Gastroesophageal sphincter (tissue), 4 donors: ENCODE results near the gene SEPTIN10. TPM values are rescaled to one million over a fixed set of nuclear protein-coding genes. Genes with fewer than 3 reads are reported as not detected.

ENCODE experiments used
- ATAC-seq: fragments of 150-250 bp; one replicate; pipeline ENCODE4 v1.9.1; 2016; ENCODE audit warnings: mild to moderate bottlenecking, moderate library complexity
- H3K27ac ChIP-seq, 4 donors: fragments of 200-600 bp; sonication (generic) in 3 of 4; 1 replicate in 3 of 4; 2 replicates in 1 of 4; pipeline ENCODE4 v1.5.1; 2016 to 2019
- H3K27me3 ChIP-seq: fragments of 200-600 bp; sonication (generic); one replicate; pipeline ENCODE4 v1.5.1; 2019
- H3K36me3 ChIP-seq, 2 donors: fragments of 200-600 bp; sonication (generic); one replicate each; pipeline ENCODE4 v1.5.1; 2019; ENCODE audit warnings: control low read depth in 1 of 2
- H3K4me1 ChIP-seq, 3 donors: fragments of 200-600 bp; sonication (generic); 1 replicate in 2 of 3; 2 replicates in 1 of 3; pipeline ENCODE4 v1.5.1; 2016 to 2019; ENCODE audit warnings: control low read depth in 2 of 3
- H3K4me3 ChIP-seq, 2 donors: fragments of 200-600 bp; sonication (generic); one replicate each; pipeline ENCODE4 v1.5.1; 2019; ENCODE audit warnings: mild to moderate bottlenecking in 1 of 2, moderate library complexity in 1 of 2
- H3K9me3 ChIP-seq, 3 donors: fragments of 200-600 bp; sonication (generic); one replicate each; pipeline ENCODE4 v1.5.1; 2017 to 2019; ENCODE audit warnings: control low read depth in 2 of 3
- CTCF ChIP-seq, 4 experiments: fragments of 200-600 bp in 2 of 4; fragments of 450-650 bp in 2 of 4; sonication (generic) in 1 of 4; IDR thresholded peaks; one replicate each; pipeline ENCODE4 v1.5.1; 2017 to 2019; ENCODE audit warnings: antibody characterized with exemption in 4 of 4, mild to moderate bottlenecking in 2 of 4, moderate library complexity in 2 of 4
- EP300 ChIP-seq: sonication (generic); formaldehyde crosslinking; IDR thresholded peaks from one replicate; pipeline ENCODE4 v1.6.1; 2017; ENCODE audit warnings: antibody characterized with exemption, mild to moderate bottlenecking
- POLR2A ChIP-seq, 2 donors: fragments of 450-650 bp; IDR thresholded peaks; one replicate each; pipeline ENCODE4 v1.6.1; 2017; ENCODE audit warnings: antibody characterized with exemption in 2 of 2, mild to moderate bottlenecking in 2 of 2, moderate library complexity in 1 of 2
- POLR2AphosphoS5 ChIP-seq: sonication (generic); formaldehyde crosslinking; IDR thresholded peaks from one replicate; pipeline ENCODE4 v1.6.1; 2017; ENCODE audit warnings: antibody characterized with exemption
- WGBS, 2 donors: methylation state at CpG; one replicate each; pipeline ENCODE4 v1.1.5; 2018; ENCODE audit warnings: low coverage in 1 of 2; 5-methylcytosine and 5-hydroxymethylcytosine counted together
- total RNA-seq, 4 donors: library from RNA; depleted of rRNA; stranded (reverse); fragments of >200 nt; gene quantifications; one replicate each; pipeline ENCODE4 v1.1.0, GENCODE V29; 2016

The SEPTIN10 gene
- total RNA-seq, 4 donors from 2014 or later: 109 to 157 (median 137) TPM

DNA sequence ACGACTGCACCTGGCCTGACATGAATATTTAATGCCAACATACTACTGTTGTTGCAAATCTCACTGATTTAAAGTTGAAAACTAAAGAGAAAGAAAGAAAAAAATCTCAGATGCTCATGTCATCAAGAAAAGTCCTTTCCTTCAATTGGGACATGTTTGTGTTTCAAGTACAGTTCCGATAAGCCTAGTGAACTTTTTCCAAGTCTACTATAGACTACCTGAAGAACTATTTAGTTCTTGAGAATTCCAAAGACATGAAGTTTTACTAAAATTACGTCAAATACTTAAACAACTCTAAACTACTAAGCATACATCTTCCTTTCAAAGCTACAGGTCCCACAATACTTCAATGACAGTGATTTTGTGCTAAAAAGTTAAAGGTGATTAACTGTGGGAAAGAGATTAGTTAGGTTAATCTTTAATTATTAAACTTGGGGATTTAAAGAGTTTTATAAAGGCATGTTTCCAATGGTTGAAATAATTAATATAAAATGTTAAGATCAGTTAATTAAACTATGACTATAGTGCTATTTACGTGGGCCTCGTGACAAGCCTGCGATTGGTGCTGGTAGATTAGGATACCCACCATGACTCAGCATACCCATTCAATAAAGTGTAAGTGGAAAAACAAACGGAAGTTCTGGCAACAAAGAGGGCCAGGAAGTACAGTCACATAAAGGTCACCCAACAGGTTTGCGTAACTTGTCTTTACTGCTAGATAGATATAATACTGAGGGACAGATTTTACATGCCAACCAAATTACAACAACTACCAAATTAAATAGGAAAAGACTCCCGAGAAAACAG lies 55.5 kb downstream of the SEPTIN10 start:
- peak; percentile 36 for TF ChIP-seq POLR2AphosphoS5
- TF ChIP-seq POLR2A (IDR thresholded peaks at IDR 0.05): no peak
- TF ChIP-seq EP300: no peak
- no peak for TF ChIP-seq CTCF (IDR thresholded peaks at IDR 0.05)
- no peaks in the 10 kb centered on the region for H3K4me1 ChIP-seq
- peak; percentile 48 for ATAC-seq
- H3K36me3 ChIP-seq: peaks cover 0 to 54% of the 10 kb centered on the region in 2 donors
- no peaks in the 10 kb centered on the region for H3K9me3 ChIP-seq
- 73 to 79% methylated on average over 9 of the region's 9 CpGs for WGBS, 2 donors
- no peaks in the 10 kb centered on the region for H3K27me3 ChIP-seq
- no peak overlapping the region for H3K27ac ChIP-seq
- H3K4me3 ChIP-seq: no peak overlapping the region

DNA sequence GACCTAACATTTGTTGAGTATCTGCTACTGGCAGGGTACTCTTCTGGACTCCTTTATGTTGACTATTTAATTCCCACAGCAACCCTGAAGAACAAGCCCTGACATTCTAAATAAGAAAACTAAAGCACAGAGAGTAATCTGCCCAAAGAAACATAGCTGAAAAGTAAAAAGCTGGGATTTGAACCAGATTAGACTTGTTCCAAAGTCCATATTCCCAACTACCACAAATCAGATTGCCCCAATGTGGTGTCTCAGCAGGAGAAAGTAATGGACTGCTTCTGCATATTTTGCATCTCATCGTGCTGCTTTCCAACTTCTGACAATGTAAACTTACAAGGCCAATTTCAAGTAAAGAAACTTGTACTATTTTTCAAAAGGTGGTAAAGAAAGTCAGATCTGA lies 56.5 kb downstream of the SEPTIN10 start:
- Histone ChIP-seq H3K9me3 (no peaks in the 10 kb centered on the region), H3K27ac (no peak overlapping the region), H3K27me3 (no peaks in the 10 kb centered on the region), H3K4me1 (no peaks in the 10 kb centered on the region), H3K4me3 (no peak overlapping the region), H3K36me3 (peaks cover 0 to 56% of the 10 kb centered on the region in 2 donors)
- no peak for ATAC-seq
- no peak for TF ChIP-seq POLR2AphosphoS5
- no peak for TF ChIP-seq EP300
- no peak for TF ChIP-seq POLR2A (IDR thresholded peaks at IDR 0.05)
- WGBS, 2 donors: 35 to 50% methylated on average over 1 of the region's 1 CpG

DNA sequence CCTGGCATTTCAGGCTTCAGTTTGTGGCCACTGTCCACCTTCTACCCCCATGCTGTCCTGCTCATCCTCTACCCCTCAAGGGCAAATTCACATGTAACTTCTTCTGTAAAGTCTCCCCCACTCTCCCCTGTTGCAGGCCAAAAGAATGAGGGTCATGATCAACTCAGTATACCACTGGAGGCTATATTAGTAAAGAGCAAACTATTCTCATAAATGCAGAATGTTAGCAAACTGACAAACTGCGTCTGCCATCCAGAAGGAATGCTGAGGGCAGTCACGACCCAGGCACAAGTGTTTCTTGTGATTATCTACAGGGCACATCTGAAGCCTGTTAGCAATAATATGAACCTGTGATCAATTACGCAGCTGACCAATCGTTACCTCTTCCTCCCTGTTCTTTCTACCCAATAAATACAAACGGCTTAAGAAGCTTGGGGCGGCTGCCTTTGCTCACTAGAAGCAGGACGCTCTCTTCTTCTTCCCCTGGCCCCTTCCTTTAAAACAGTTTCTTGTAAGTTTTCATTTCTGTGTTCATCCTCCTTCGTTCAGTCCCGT lies 58.3 kb downstream of the SEPTIN10 start:
- H3K4me3 ChIP-seq: no peak overlapping the region
- no peak for ATAC-seq
- 84 to 85% methylated on average over 8 to 9 of the region's 9 CpGs for WGBS, 2 donors
- no peaks in the 10 kb centered on the region for H3K4me1 ChIP-seq
- no peak overlapping the region for H3K27ac ChIP-seq
- H3K27me3 ChIP-seq: no peaks in the 10 kb centered on the region
- H3K36me3 ChIP-seq: peaks cover 0 to 48% of the 10 kb centered on the region in 2 donors
- no peaks in the 10 kb centered on the region for H3K9me3 ChIP-seq
- TF ChIP-seq EP300 (no peak), CTCF (IDR thresholded peaks at IDR 0.05) (no peak), POLR2AphosphoS5 (no peak), POLR2A (IDR thresholded peaks at IDR 0.05) (no peak)

GRCh38 chr2:109554758-109555157 lies 59.0 kb downstream of the SEPTIN10 start:
- H3K4me3 ChIP-seq: no peak overlapping the region
- no peaks in the 10 kb centered on the region for H3K9me3 ChIP-seq
- no peaks in the 10 kb centered on the region for H3K27me3 ChIP-seq
- 89 to 94% methylated on average over 2 of the region's 2 CpGs for WGBS, 2 donors
- no peak for ATAC-seq
- H3K36me3 ChIP-seq: peaks cover 0 to 42% of the 10 kb centered on the region in 2 donors
- TF ChIP-seq POLR2AphosphoS5 (no peak), CTCF (IDR thresholded peaks at IDR 0.05) (no peak), EP300 (no peak), POLR2A (IDR thresholded peaks at IDR 0.05) (no peak)
- no peak overlapping the region for H3K27ac ChIP-seq
- no peaks in the 10 kb centered on the region for H3K4me1 ChIP-seq

GRCh38 chr2:109549016-109549590 lies 64.7 kb downstream of the SEPTIN10 start:
- no peaks in the 10 kb centered on the region for H3K27me3 ChIP-seq
- H3K4me1 ChIP-seq: peaks cover 0 to 16% (median 4%) of the 10 kb centered on the region in 3 donors
- no peak overlapping the region for H3K4me3 ChIP-seq
- no peak for ATAC-seq
- H3K27ac ChIP-seq: no peak overlapping the region
- 78 to 83% methylated on average over 4 of the region's 4 CpGs for WGBS, 2 donors
- H3K9me3 ChIP-seq: no peaks in the 10 kb centered on the region
- TF ChIP-seq POLR2A (IDR thresholded peaks at IDR 0.05) (no peak), EP300 (no peak), POLR2AphosphoS5 (peak; percentile 11)
- H3K36me3 ChIP-seq: peaks cover 0 to 34% of the 10 kb centered on the region in 2 donors
